Lung (tissue), 12 donors: ENCODE data around the gene TCIRG1. TPM values are rescaled to one million over a fixed set of nuclear protein-coding genes. Genes with fewer than 3 reads are reported as not detected.

ENCODE experiments used
- ATAC-seq: fragments of 200-7000 bp; cut with Tn5 transposase; one replicate; pipeline ENCODE4 v1.9.1; 2020; ENCODE audit warnings: moderate number of reproducible peaks; ENCODE audit not compliant: insufficient read depth, low FRiP score
- DNase-seq, 3 donors: peaks; one replicate each; pipeline ENCODE4 v3.0.0-alpha.2; 2013 to 2017
- H3K27ac ChIP-seq, 2 donors: one replicate each; pipeline ENCODE4 v1.5.1; 2013; ENCODE audit warnings: mild to moderate bottlenecking in 2 of 2, moderate library complexity in 2 of 2, control low read depth in 1 of 2, inconsistent platforms in 1 of 2, low read depth in 1 of 2, low read length in 1 of 2
- H3K27me3 ChIP-seq, 3 donors: one replicate each; pipeline ENCODE4 v1.5.1; 2013; ENCODE audit warnings: low read length in 2 of 3; ENCODE audit not compliant: control insufficient read depth in 3 of 3, insufficient read depth in 3 of 3
- H3K36me3 ChIP-seq, 4 donors: one replicate each; pipeline ENCODE4 v1.5.1; 2013; ENCODE audit warnings: low read length in 4 of 4, mild to moderate bottlenecking in 1 of 4, moderate library complexity in 1 of 4; ENCODE audit not compliant: control insufficient read depth in 4 of 4, insufficient read depth in 4 of 4
- H3K4me1 ChIP-seq, 5 donors: one replicate each; pipeline ENCODE4 v1.5.1; 2013; ENCODE audit warnings: low read length in 5 of 5, mild to moderate bottlenecking in 2 of 5, moderate library complexity in 1 of 5; ENCODE audit not compliant: control insufficient read depth in 5 of 5, insufficient read depth in 5 of 5
- H3K4me3 ChIP-seq: one replicate; pipeline ENCODE4 v1.5.1; 2013; ENCODE audit warnings: mild to moderate bottlenecking, control low read depth, moderate library complexity
- H3K9ac ChIP-seq, 2 donors: one replicate each; pipeline ENCODE4 v1.5.1; 2013; ENCODE audit warnings: low read length in 2 of 2, control low read depth in 1 of 2; ENCODE audit not compliant: insufficient read depth in 1 of 2
- H3K9me3 ChIP-seq, 4 donors: one replicate each; pipeline ENCODE4 v1.5.1; 2013; ENCODE audit warnings: low read length in 3 of 4, mild to moderate bottlenecking in 1 of 4, moderate library complexity in 1 of 4; ENCODE audit not compliant: control insufficient read depth in 4 of 4, insufficient read depth in 3 of 4
- CTCF ChIP-seq: IDR thresholded peaks from 2 replicates; pipeline ENCODE4 v1.5.1; 2012; ENCODE audit warnings: mild to moderate bottlenecking; ENCODE audit errors: control extremely low read depth, extremely low read depth
- WGBS, 2 donors: extraction: QIAGEN DNeasy Blood & Tissue Kit; methylation state at CpG; one replicate each; pipeline ENCODE4 v1.1.7; 2013; 5-methylcytosine and 5-hydroxymethylcytosine counted together
- polyA plus RNA-seq, 2 donors: library from polyadenylated mRNA; stranded (reverse); fragments of 200-250 nt; gene quantifications; one replicate each; pipeline ENCODE4 v1.2.1, GENCODE V29; 2013
- total RNA-seq, 2 donors: library from RNA; depleted of rRNA in 1 of 2; stranded (reverse); fragments of >200 nt in 1 of 2; gene quantifications; one replicate each; pipeline ENCODE4 v1.2.1, GENCODE V29; 2014 to 2021
- donor health status: control.
- donor health status: control.
- donor health status: Bipolar disorder and iron deficiency.
- donor health status: healthy.
- donor health status: DM: yes; HTN: yes; CAD: no.

Gene TCIRG1
- total and polyA plus RNA-seq, 4 donors, result 70.2 to 438 (median 283) TPM

DNA sequence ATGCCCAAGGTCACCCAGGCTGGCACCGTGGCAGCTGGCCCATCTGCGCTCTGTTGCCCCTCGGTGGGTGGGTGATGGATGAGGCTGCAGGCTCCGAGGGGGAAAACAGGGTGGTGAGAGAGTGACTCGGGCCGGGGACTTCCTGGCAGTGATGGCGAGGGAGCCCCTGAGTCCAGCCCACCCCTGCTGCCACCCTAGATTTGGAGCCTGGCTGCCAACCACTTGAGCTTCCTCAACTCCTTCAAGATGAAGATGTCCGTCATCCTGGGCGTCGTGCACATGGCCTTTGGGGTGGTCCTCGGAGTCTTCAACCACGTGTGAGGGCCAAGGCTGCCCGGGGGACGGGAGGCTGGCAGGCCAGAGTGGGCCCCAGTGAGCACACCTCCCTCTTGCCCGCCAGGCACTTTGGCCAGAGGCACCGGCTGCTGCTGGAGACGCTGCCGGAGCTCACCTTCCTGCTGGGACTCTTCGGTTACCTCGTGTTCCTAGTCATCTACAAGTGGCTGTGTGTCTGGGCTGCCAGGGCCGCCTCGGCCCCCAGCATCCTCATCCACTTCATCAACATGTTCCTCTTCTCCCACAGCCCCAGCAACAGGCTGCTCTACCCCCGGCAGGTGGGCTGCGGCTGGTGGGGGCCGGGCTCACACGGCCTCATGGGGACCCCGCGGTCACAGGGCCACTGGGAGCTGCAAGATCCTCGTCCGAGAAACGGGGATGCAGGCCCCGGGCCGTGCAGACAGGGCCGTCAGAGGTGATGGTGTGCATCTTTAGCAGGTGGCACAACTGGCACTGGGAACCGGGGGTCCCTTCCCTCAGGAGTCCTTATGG is 10.1 kb downstream of the TCIRG1 start:
- Histone ChIP-seq H3K9me3 (no peaks in the 10 kb centered on the region), H3K36me3 (peaks cover 0 to 76% (median 3%) of the 10 kb centered on the region in 4 donors)
- DNase-seq, result no peak

DNA sequence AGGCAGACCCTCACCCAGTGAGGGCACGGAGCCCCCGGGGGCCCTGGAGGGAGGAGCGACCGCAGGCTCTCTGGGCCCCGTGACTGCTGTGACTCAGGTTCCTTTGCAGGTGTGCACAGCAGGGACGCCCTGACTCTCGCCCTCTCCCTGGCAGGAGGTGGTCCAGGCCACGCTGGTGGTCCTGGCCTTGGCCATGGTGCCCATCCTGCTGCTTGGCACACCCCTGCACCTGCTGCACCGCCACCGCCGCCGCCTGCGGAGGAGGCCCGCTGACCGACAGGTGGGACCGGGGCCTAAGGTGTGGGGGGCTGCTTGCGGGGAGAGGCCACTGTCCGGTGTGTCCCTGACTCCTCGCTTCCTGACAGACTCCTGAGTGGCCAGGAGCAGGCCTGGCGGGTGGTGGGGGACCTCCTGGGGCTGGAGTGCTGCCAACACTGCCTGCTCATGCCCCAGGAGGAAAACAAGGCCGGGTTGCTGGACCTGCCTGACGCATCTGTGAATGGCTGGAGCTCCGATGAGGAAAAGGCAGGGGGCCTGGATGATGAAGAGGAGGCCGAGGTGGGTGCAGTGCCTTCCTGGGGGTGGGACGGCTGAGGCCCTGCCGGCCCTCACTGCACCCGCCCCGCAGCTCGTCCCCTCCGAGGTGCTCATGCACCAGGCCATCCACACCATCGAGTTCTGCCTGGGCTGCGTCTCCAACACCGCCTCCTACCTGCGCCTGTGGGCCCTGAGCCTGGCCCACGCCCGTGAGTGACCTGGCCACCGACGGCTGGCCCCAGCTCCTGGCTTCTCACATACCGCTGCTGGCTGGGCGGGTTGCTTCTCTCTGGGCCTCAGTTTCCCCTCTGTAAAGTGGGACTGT is 10.9 kb downstream of the TCIRG1 start:
- ATAC-seq (no peak), DNase-seq (no peak)
- 93 to 97% methylated on average over 36 to 40 of the region's 40 CpGs for WGBS, 2 donors
- H3K9me3 ChIP-seq, result no peaks in the 10 kb centered on the region
- peaks cover 0 to 69% (median 2%) of the 10 kb centered on the region in 4 donors for H3K36me3 ChIP-seq
- no peak overlapping the region for H3K27ac ChIP-seq
- peaks cover 0 to 9% (median 0%) of the 10 kb centered on the region in 5 donors for H3K4me1 ChIP-seq
- no peak overlapping the region for H3K4me3 ChIP-seq
- TF ChIP-seq CTCF, result no peak
- no peaks in the 10 kb centered on the region for H3K27me3 ChIP-seq
- H3K9ac ChIP-seq, result no peak overlapping the region

More for the DNA sequence above, 10.1 kb downstream of the TCIRG1 start:
- WGBS, 2 donors, result 92 to 94% methylated on average over 35 of the region's 35 CpGs
- ATAC-seq, result no peak
- no peak overlapping the region for H3K27ac ChIP-seq
- H3K27me3 ChIP-seq, result no peaks in the 10 kb centered on the region
- H3K4me1 ChIP-seq, result peaks cover 0 to 9% (median 0%) of the 10 kb centered on the region in 5 donors
- no peak overlapping the region for H3K9ac ChIP-seq
- H3K4me3 ChIP-seq, result no peak overlapping the region
- TF ChIP-seq CTCF, result no peak

DNA sequence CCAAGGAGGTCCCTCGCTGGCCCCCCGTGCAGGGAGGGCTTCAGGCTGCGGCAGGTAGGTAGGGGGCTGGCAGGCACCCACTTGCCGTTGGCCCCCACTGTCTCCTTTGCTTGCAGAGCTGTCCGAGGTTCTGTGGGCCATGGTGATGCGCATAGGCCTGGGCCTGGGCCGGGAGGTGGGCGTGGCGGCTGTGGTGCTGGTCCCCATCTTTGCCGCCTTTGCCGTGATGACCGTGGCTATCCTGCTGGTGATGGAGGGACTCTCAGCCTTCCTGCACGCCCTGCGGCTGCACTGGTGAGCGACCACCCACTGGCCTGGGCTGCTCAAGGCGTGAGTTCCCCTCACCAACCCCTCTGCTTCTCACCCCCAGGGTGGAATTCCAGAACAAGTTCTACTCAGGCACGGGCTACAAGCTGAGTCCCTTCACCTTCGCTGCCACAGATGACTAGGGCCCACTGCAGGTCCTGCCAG is 11.6 kb downstream of the TCIRG1 start:
- 96% methylated on average over 16 to 18 of the region's 18 CpGs for WGBS, 2 donors
- TF ChIP-seq CTCF, result no peak
- peaks cover 0 to 9% (median 0%) of the 10 kb centered on the region in 5 donors for H3K4me1 ChIP-seq
- ATAC-seq, result no peak
- H3K9ac ChIP-seq, result no peak overlapping the region
- H3K4me3 ChIP-seq, result no peak overlapping the region
- no peaks in the 10 kb centered on the region for H3K27me3 ChIP-seq
- no peak overlapping the region for H3K27ac ChIP-seq
- no peaks in the 10 kb centered on the region for H3K9me3 ChIP-seq
- no peak for DNase-seq
- H3K36me3 ChIP-seq, result peaks cover 0 to 63% (median 2%) of the 10 kb centered on the region in 4 donors
